COLO668 (cell line): Measurements from ENCODE around the gene TOP3A.

Source experiments
- DNase-seq: peaks from one replicate; lab custom pipeline; 2025; ENCODE audit not compliant: unreplicated experiment; lab: John Stamatoyannopoulos, UW

TOP3A gene

DNA sequence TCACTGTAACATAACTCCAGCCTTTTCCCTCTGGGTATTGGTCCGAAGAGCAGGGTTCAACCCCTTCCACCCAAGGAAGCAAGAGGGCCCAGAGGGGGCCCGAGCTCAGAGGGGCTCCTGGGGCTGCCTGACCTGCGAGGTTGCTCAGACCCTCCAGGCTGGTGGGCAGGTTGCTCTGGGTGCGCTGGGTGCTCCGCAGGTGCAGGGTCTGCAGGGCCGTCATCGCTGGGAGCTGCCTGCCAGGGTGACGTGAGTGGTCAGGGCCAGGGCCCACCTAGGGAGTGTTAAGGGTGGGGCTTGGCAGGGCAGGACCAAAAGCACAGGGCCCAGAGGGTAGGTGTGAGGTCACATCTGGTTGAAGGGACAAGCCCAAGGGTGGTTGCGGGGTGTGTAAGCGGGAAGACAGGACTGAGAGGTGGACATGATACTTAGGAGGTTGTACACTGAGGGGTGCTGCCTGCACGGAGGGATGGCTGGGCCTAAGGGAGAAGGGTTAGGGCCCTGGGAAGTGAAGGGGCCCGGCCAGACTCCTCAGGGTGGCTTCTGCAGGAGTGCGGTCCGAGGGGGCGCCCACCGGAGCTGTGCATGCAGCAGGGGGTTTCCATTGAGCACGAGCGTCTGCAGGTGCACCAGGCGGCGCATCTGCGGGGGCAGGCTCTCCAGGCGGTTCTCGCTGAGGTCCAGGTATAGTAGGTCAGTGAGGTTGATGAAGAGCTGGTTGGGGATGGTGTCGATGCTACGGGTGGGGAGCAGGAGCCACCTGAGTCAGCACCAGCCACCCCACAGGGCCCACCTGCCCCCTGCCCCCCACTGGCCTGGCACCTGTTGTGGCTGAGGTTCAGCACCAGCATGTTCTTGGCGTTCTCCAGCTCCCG is 60.6 kb downstream of the TOP3A start:
- no peak for DNase-seq

GRCh38 chr17:18253187-18253884 is 61.5 kb downstream of the TOP3A start:
- no peak for DNase-seq

GRCh38 chr17:18252160-18252559 is 62.6 kb downstream of the TOP3A start:
- no peak for DNase-seq

- no peak for DNase-seq
Observed at GRCh38 chr17:18251204-18251603, 63.6 kb downstream of the TOP3A start.

- no peak for DNase-seq
Observed at GRCh38 chr17:18250708-18251107, 64.1 kb downstream of the TOP3A start.

- DNase-seq: peak; percentile 55
Observed at GRCh38 chr17:18250259-18250658, 64.5 kb downstream of the TOP3A start.

GRCh38 chr17:18248811-18249210 is 66.0 kb downstream of the TOP3A start:
- DNase-seq: no peak

DNA sequence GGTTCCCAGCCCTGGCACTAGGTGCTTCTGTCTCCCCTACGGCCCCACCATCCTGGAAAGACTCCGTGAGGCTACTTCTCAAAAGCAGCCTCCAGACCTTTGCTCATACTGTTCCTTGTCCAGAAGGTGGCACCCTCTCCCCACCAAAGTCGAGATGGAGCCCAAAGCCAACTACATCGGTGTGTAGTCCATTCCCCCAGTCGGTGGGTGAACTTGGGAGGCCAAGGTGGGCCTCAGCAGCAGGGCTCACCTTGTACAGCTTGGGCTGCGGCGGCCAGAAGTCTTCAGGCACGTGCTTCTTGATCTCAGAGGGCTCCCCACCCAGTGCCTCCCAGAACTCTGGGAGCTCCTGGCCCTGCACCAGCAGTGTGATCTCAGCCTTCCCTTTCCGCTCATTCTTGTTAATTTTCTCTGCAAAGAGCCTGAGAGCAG is 66.5 kb downstream of the TOP3A start:
- peak; percentile 43 for DNase-seq

DNA sequence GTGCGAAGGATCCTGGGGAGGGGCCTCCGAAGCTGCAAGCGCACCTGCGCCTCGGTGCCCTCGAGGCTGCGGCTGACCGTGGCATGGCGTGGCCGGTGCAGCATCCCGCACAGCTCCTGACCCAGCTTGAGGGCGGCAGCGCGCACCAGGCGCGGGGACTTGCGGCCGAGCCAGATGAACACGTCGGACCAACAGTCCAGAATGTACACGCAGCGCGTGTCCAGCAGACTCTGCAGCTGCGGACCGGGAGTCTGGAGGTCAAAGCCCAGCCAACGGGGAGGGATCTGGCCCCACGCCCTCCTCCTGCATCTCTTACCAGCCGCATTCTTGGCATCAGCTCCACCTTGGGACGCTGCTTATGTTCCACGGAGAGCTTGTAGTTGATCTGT is 67.2 kb downstream of the TOP3A start:
- DNase-seq: no peak

DNA sequence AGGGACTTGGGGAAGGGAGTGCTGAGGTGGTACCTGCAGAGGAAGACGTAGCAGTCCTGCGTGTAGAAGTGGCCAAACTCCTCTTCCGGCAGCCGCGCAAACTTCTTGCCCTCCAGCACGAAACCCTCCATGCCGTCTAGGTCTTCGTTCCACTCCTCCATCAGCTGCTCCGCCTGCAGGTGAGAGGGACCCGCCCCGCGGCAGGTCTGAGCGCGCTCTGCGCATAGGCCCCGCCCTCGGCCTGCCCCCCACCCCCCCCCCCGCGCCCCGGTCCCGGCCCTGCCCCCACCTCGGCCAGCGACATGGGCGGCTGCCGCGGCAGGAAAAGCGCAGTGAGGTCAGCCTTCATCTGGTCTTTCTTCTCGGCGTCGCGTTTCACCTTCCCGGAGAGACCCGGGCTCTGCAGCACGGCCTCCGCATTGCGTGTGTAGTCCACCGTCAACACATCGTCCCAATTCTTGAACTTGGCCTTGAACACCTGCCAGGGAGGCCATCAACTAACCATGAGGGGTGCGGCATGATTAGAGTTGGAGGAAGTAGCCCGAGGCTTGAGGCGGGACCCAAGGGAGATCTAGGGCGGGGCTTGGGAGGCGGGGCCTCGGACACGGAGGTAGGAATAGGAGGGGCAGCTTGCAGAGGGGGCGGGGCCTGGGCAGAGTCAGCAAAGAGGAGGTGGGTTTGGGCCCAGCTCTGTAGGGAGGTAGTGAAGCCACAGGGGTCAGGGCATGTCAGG is 67.7 kb downstream of the TOP3A start:
- peak; percentile 68 for DNase-seq

DNA sequence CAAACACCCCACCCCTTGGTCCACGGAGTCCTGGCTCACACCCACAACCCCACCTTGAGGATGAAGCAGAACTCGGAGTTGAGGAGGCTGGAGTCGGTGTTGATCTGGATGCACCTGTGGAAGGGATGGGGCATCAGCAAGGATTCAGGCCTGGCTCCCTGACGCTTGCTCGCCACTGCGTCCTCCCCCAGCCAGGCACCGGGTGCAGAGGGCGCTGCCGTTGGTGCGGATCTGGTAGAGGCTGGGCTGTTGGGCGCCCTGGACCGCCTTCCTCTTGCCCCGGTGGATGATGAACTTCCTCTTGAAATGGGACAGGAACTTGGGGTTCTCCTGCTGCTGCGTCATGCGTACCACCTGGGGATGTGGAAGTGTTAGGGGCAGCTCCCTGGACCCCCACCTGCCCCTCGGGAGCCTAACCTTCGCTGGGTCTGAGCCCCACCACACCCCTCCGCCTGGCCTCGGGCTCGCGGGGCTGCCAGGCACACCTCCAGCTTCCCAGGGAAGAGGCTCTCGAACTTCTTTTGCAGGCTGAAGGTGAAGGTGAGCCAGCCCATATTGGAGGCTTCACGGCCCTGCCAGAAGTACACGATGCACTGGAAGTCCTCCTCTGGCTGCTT is 68.6 kb downstream of the TOP3A start:
- no peak for DNase-seq

DNA sequence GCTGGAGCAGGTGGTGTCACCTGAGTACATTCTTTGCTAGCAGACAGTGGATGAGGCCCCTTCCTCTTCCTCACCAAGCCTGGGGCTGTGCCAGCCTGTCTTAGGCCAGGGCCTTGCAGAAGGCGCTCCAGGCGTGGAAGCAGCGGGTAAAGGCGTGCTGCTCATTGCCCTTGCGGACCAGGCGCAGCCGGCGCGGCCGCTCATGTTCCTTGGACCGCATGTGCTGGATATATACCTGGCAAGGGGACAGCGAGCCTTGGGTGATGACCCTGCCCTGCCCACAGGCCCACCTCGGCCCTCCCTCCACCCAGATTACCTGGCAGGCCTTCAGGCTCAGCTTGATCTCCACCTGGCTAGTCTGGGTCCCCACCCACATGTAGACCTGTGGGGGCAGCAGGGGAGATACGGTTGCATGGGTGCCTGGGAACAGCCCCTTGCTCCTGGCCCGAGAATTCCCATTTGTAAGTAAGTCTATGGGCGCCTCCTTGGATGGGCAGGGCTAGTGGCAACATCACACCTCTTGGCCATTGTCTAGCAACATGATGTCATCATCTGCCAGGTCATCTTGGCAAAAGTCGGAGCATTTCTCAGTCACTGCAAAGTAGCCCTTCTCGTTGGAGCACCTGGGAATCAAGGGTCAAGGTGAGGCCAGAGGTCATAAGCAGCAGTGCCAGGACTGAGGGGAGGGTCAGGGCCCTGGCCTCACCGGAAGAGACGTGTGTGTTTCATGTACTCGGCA is 69.6 kb downstream of the TOP3A start:
- no peak for DNase-seq

GRCh38 chr17:18241229-18241871 is 73.4 kb downstream of the TOP3A start:
- DNase-seq: no peak

- no peak for DNase-seq
Observed at GRCh38 chr17:18240449-18240848, 74.3 kb downstream of the TOP3A start.

DNA sequence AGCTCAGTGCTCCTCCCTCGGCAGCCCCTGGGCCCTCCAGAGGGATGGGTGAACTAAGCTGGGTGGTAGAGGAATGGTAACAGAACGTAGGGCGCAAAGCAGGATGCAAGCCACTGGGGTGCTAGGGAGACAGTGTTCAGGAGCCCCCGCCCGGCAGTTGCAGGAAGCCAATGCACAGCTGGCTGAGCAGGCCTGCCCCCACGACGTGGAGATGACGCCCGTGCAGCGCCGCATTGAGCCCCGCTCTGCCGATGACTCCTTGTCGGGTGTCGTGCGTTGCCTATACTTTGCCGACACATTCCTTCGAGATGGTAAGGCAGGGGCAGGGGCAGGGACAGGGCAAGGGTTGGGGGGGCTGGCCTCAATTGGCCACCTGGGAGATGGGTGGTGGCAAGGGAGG is 76.5 kb downstream of the TOP3A start:
- DNase-seq: no peak

DNA sequence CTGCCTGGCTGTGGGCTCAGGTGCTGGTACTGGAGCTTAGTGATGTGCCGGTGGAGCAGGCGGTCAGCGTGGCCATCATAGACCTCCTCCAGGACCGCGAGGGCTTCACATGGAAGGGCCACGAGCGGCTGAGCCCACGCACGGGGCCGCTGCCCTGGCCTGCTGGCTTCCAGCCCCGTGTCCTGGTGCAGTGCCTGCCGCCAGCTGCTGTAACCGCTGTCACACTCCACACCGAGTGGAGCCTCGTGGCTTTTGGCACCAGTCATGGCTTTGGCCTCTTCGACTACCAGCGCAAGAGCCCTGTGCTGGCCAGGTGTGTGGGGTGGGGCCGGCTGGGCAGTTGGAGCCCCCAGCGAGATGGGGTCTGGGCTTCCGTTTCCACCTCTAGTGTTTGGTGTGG is 77.3 kb downstream of the TOP3A start:
- no peak for DNase-seq

- DNase-seq: no peak
Observed at GRCh38 chr17:18236494-18236893, 78.3 kb downstream of the TOP3A start.

DNA sequence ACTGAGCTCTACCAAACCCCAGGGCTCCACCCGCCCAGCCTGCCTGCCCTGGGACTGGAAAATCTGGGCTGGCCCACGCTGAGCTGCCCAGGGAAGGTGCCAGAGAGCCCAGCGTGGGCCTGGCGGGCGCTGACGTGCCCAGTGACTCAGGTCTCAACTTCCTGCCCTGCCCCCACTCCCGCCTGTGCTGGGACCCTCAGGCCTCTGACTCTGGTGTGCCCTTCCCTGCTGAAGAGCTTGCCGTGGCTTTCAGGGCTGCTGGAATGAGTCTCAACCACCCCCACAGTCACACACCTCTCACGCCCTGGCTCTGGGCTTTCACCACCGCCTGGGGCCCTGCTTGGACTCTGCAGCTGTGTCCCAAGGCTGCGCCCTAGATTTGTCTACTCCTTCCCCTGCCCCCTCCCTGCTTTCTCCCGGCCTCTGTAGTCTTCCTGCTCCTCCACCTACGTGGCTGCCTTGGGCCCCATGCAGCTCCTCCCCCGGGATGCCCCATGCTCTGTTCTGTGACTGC is 79.0 kb downstream of the TOP3A start:
- no peak for DNase-seq

DNA sequence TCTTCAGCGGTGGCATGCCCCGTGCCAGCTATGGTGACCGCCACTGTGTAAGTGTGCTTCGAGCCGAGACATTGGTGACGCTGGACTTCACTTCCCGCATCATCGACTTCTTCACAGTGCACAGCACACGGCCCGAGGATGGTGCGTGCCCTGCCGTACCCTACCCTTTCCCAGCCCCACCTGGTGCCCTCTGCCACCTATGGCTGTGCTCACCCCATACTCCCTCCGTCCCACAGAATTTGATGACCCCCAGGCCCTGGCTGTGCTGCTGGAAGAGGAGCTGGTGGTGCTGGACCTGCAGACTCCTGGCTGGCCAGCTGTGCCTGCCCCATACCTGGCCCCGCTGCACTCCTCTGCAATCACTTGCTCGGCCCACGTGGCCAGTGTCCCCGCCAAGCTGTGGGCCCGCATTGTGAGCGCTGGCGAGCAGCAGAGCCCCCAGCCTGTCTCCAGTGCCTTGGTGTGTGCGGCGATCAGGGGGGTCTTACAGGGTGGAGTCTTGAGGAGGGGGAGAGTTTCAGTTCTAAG is 79.9 kb downstream of the TOP3A start:
- DNase-seq: no peak
